ENCODE results near the gene NDUFS6.

The NDUFS6 gene

DNA sequence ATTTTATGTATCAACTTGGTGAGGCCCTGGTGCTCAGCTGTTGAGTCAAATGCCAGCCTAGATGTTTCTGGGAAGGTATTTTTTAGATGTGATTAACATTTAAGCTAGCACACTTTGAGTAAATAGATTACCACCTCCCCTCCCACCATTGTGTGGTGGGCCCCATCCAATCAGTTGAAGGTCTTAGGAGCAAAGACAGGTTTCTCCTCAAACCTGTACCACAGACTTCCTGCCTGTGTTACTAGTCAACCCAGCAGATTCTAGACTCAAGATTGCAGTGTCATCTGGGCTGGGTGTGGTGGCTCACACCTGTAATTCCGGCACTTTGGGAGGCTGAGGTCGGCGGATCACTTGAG, 35.3 kb upstream of the NDUFS6 start:
- DNase-seq (ENCODE audit: insufficient read length, low spot score) (no peak), FAIRE-seq (no peak)
- TF ChIP-seq, protein P1, sequence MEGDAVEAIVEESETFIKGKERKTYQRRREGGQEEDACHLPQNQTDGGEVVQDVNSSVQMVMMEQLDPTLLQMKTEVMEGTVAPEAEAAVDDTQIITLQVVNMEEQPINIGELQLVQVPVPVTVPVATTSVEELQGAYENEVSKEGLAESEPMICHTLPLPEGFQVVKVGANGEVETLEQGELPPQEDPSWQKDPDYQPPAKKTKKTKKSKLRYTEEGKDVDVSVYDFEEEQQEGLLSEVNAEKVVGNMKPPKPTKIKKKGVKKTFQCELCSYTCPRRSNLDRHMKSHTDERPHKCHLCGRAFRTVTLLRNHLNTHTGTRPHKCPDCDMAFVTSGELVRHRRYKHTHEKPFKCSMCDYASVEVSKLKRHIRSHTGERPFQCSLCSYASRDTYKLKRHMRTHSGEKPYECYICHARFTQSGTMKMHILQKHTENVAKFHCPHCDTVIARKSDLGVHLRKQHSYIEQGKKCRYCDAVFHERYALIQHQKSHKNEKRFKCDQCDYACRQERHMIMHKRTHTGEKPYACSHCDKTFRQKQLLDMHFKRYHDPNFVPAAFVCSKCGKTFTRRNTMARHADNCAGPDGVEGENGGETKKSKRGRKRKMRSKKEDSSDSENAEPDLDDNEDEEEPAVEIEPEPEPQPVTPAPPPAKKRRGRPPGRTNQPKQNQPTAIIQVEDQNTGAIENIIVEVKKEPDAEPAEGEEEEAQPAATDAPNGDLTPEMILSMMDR (IDR thresholded peaks at IDR 0.05; ENCODE audit: insufficient read depth, missing control alignments) = no peak

DNA sequence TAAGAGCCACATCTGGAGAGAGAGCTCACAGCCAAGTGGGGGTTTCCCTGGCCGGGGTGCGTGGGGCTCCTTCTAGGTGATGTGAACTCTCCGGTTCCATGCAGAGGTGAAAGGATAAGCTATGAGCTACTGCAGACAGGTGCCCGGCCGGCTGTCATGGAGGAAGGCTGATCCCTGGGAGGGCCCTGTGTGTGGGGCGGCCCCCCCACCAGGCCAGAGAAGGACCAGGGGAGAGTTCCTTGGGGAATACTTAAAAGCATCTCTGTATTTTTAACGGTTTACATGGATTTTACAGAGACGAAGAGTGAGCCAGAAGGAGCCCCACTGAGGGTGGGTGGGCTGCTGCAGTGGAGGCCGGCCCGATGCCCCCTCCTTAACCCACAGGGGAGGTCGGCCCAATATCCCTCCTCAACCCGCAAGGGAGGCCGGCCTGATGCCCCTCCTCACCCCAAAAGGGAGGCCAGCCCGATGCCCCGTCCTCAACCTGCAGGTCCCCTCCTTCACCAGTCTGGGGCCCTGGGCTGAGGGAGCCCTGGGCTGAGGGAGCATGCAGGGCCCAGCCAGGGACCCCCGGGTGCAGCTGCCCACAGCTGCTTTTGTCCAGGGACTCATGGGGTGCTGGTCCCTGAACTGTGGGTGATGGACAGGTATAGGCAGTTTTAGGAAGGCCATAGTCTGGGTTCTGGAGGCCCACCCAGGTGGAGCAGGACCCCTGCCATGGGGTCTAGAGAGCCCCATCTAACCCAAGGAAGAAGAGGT, 33.5 kb upstream of the NDUFS6 start:
- no peak for DNase-seq (ENCODE audit: insufficient read length, low spot score)
- FAIRE-seq = no peak
- TF ChIP-seq, protein P1 (IDR thresholded peaks at IDR 0.05; ENCODE audit: insufficient read depth, missing control alignments) = no peak

DNA sequence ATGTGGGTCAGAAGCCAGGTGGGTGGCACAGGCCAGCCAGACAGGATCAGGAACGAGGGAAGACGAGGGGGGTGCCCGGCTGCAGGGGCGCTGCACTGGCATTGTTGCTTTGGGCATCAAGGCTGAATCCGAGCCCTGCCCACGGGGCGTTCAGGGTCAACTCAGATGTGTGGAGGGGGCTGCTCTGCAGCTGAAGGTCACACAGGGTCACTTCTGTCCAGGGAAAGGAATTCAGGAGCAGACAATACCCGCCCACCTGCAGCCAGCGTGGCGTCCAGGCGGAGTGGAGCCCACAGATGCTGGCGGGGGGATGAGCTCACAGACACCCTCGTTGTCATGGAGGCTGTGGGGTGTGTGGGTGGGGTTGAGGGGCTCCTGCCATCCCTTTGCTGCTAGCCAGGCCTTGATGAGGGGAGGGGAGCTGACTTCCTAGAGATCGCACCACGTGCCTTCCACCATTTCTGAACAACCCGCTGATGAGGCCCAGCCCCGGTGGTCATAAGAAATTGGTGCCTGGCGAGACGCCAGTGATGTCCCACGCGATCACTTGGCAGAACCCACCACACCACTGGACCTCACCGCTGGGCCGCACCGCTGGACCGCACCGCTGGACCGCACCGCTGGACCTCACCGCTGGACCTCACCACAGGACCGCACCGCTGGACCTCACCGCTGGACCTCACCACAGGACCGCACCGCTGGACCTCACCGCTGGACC, 32.8 kb upstream of the NDUFS6 start:
- FAIRE-seq = no peak

DNA sequence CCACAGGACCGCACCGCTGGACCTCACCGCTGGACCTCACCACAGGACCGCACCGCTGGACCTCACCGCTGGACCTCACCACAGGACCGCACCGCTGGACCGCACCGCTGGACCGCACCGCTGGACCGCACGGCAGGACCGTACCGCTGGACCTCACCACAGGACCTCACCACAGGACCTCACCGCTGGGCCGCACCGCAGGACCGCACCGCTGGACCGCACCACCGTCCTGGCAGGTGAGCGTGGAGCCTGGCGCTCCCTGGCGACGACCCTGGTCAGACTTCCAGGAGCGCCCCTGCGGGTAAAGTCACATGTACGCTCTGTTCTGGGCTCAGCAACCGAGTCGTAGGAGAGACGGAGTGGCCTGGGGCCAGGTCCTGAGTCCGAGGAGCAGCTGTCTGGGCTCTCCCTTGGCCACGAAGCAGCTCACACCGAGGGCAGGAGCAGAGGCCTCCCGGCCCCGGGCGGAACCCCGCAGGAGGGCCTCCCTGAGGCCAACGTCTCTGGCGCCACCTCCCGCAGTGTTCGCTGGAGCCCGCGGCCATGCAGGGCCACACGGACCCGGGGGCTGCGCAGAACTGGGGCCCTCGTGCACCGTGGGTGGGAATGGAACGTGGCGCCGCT, 32.1 kb upstream of the NDUFS6 start:
- FAIRE-seq (no peak), DNase-seq (ENCODE audit: insufficient read length, low spot score) (no peak)

More for the DNA sequence above, 32.8 kb upstream of the NDUFS6 start:
- TF ChIP-seq, protein P1 (IDR thresholded peaks at IDR 0.05; ENCODE audit: insufficient read depth, missing control alignments) = no peak
- DNase-seq (ENCODE audit: insufficient read length, low spot score) = no peak

DNA sequence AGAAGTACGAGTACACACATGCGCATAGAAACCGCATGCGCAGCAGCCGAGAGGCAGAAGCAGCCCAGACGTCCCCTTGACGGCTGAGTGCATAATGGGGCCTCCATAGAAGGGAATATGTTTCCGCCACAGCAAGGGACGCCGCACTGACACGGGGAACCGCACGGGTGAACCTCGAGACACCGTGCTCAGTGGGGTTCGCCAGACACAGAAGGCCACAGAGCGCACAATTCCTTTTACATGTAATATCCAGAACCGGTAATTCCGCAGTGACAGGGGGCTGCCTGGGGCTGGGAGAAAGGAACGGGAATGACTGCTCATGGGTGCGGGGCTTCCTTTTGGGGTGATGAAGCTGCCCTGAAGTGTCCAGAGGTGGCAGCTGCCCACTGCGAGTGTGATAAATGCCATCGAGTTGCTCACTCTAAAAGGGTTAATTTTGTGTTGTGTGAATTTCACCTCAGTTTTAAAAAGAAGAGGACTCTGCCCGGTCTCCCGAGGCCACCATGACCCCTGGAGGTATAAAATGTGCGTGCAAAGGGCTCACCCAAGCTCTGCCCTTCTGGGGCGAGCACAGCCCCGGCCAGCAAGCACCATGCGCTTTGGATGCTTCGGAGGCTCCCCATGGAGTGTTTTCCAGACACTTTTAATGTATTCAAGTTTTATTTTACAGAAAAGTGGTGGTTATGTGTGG, 31.3 kb upstream of the NDUFS6 start:
- TF ChIP-seq, protein P1 (IDR thresholded peaks at IDR 0.05; ENCODE audit: insufficient read depth, missing control alignments) = no peak
- no peak for FAIRE-seq
- no peak for DNase-seq (ENCODE audit: insufficient read length, low spot score)

More for the DNA sequence above, 32.1 kb upstream of the NDUFS6 start:
- TF ChIP-seq, protein P1 (IDR thresholded peaks at IDR 0.05; ENCODE audit: insufficient read depth, missing control alignments) = no peak

DNA sequence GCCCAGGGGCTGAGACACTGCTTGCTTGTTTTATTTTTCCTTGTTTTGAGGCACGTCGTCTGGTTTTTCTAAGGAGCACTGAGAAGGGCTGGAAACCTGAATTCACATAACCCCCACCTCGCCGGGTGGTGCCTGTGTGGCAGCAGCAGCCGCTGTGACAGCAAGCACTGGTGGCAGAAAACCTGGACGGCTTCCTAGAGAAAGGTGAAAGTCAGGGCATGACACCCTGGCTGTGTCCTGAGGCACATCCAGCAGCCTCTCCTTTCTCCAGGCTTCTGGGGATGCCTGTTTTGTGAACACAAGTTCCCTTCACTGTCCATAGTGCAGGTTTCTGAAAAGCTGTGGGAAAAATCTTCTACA, 30.8 kb upstream of the NDUFS6 start:
- TF ChIP-seq, protein P1 (IDR thresholded peaks at IDR 0.05; ENCODE audit: insufficient read depth, missing control alignments) = no peak
- no peak for FAIRE-seq

More for the DNA sequence above, 30.8 kb upstream of the NDUFS6 start:
- no peak for DNase-seq (ENCODE audit: insufficient read length, low spot score)

Measured in D721Med (cell line).